ENCODE measurements around the gene ODC1.

The ODC1 gene

DNA sequence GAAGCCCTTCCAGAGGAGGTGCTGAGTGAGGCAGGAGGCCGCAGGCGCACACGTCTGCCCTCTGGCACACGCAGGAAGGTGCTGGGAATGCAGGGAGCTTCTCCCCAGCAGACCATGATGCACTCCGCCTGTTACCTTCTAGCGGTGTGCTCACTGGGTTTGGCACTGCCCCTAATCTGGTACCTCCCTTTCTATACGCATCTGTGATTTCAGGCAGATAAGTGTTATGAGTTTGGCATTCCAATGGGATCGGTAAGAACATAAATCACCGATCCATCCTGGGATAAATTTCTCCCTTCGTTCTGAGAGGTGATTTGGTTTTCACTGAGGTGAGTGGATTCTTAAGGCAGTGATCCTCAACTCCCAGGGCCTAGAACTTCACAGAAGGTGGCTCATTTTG is 34.6 kb downstream of the ODC1 start:
- no peak for DNase-seq

- DNase-seq, result peak; percentile 14 to 28
These were observed 35.7 kb downstream of the ODC1 start for GRCh38 chr2:10412380-10412779.

DNA sequence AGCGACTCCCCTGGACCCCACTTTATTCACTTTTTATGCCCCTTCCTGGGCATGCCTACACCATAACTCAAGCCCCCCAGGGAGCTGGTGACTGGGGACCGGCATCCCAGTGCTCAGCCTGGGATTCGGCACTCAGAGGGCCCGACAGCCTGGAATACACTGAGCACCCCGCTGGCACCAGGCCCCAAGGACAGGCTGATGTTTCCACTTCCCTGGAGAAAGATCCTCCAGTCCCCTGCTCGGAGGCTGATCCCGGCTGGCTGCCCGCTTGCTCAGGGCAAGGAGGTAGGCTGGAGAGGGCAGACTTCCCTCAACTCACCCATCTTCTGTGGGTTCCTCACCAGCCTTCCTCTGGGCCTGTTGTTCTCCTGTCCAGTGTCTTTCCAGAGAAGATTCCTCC is 36.6 kb downstream of the ODC1 start:
- DNase-seq, result no peak

DNA sequence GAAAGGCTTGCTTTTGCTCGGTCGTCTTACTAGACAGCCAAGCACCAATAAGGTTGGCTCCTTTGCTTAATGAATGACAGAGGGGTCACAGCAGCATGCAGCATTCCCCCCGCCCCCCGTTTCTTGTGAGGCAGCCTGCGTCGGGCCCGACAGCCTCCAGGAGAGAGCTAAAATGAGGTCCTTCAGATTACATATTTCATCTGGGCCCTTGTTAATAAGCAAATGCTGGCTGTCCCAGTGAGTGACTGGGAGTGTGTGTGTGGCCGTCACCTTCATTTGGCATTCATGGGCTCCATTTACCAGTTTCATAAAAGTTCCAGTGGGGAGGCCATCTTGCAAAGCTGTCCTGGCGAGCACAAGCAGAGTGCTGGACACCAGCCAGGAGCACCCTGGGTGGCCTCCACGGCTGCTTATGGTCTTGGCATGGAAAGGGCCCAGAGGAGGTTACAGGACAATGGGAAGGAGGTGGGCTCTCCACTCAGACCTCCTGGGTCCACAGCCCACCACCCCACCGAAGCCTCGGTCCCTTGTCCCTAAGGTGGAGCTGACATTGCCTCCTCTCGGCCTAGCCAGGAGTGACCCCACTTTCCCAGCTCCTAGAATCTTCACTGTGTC is 37.2 kb downstream of the ODC1 start:
- no peak for DNase-seq

- no peak for DNase-seq
These were observed 37.9 kb downstream of the ODC1 start for GRCh38 chr2:10410001-10410822.

DNA sequence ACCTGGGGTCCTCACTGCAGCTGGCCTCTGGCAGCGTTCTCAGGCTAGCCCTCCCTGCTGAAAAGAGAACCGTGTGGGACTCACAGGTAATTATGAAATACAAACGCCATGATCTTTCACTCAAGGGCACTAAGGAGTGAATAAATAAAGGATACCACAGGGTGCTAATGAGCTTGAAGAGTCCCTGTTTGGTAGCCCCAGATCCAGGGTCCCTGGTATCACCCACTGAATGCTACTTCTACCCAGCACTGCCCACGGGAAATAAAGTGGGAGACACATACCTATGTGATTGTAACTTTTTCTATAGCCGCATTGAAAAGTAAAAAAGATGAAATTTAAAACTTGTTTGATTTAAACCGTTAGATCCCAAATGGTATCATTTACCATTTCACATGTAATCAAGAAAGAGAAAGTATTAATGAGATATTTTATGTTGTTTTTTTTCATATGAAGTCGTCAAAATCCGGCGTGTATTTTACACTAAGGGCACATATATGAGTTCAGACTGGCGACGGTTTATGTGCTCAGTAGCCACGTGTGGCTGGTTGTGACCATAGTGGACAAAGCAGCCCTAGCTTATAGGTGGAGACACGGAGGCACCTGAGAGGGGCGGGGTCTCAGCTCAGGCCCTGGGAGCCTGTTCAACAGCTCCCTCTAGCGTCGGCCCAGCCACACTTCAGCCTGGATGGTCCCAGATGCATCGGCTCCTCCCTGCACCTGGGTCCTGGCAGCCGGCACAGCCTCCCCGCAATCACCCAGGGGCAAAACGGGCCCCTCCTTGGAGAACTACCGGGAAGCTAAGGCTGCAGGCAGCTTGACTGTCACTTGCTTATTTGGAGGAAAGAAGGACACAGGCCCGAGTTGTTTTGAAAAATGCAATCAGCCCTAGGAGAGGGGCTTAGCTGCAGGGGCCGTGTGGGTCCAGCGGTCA is 39.2 kb downstream of the ODC1 start:
- DNase-seq, result peak; percentile 75 to 77

DNA sequence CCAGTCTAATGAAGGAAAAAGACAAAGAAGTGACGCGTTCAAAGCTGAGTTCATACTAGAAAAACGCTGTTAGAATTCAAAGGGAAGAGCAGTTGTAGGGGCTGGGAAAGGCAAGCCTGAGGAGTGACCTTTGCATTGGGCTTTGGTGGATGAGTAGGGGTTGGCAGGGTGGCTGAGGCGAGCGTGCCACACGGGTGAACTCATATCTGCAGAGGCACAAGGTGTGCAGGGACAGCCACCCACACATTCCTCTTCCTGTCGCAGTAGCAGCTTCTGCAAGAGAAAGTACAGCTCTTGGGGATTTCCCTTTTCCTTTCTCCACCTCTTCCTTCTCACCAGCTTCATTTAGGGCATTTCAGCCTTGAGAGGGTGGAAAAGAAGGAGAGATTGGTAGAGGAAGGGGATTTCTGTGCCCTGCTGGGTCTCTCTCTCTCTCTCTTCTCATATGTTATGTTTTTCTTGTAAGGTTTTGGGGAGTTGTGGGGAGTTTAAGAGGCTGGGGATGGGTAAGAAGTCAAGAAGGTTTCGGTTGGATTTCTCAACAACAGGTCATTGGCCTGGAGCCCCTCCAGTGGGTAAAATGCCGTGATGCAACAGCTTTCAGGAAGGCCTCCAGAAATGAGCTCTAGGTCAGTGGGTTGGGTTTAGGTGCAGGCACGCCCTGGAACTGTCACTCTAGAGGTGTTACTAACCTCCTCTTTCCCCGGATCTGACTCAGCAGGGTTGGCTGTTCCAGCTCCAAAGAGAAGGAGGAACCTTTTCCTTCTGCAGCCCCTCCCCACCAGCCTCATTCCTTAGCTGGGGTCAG is 40.1 kb downstream of the ODC1 start:
- DNase-seq, result no peak

DNA sequence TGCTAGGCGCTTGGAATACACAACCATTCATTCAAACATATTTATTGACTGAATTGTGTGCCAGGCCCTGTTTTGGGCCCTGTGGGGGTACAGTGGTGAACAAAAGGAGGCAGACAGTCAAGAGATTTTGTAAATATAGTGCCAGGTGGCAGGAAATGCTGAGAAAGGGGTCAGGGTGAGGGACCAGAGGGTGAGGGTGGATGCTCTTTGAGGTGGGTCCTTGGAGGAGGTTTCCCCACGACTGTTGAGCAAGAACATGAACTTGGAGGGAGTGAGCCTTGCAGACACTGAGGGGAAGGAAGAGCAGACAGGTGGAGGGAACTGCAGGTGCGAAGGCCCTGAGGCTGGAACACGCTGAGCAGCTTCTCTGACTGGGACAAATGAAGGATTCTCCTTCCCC is 40.7 kb downstream of the ODC1 start:
- DNase-seq, result no peak

GRCh38 chr2:10406491-10407188 is 41.5 kb downstream of the ODC1 start:
- DNase-seq, result no peak

DNA sequence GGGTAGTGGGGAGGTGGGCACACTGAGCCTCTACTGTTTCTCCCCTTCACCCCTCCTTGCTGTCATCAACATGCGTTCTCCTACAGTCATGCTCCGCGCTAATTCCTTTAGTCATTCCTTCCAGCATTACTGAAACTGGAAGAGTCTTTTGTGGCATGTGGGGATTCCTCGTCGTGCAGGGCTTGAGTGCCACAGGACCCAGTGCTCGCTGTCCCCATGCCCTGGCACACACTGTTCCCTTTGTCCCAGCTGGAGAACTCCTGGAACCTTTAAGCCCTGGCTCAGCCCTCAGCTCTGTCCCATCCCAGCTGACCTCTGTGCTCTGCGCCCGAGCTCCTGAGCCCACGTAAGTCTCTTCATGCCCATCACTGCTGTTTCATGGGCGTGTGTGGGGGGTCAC is 42.1 kb downstream of the ODC1 start:
- no peak for DNase-seq

- DNase-seq, result no peak
These were observed 42.7 kb downstream of the ODC1 start for GRCh38 chr2:10405448-10405847.

DNA sequence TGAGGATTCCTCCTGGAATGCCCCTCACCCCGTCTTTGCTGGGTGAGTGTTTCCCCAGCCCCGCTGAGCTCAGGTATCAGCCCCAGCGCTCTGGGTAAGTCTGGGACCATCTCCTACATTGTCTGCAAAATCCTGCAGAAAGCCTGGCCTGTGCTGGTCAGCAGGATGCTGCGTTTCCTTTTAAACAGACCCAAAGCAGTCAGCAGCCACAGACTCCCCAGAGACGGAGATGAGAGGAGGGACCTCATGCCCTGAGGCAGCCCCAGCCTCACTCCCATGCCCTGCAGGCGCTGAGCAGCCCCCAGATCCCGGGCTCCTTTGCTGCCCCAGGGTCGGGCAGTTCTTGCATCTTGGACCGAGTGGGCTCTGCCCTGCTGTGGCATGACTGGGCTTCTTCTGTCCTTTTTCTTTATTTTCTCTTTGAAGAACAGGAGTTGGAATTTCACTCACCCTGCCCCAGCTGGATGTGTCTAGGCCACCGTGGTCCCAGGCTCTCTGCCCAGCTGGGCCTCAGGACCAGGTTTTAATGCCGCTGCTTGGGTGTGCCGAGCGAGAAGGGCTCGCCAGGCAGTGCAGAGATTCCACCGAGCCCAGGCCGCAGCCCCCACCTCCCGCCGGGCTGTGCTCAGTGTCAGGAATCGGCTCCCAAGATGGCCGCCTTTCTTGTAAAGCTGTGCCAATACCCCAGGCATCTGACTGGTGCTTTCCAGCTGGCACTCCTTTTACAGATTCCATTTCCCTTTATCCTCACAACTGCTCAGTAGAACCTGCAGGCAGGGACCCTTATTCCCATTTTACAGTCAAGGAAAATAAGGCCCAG is 43.6 kb downstream of the ODC1 start:
- no peak for DNase-seq

GRCh38 chr2:10402653-10403215 is 45.4 kb downstream of the ODC1 start:
- DNase-seq, result no peak

- no peak for DNase-seq
These were observed 46.0 kb downstream of the ODC1 start for GRCh38 chr2:10402062-10402585.

DNA sequence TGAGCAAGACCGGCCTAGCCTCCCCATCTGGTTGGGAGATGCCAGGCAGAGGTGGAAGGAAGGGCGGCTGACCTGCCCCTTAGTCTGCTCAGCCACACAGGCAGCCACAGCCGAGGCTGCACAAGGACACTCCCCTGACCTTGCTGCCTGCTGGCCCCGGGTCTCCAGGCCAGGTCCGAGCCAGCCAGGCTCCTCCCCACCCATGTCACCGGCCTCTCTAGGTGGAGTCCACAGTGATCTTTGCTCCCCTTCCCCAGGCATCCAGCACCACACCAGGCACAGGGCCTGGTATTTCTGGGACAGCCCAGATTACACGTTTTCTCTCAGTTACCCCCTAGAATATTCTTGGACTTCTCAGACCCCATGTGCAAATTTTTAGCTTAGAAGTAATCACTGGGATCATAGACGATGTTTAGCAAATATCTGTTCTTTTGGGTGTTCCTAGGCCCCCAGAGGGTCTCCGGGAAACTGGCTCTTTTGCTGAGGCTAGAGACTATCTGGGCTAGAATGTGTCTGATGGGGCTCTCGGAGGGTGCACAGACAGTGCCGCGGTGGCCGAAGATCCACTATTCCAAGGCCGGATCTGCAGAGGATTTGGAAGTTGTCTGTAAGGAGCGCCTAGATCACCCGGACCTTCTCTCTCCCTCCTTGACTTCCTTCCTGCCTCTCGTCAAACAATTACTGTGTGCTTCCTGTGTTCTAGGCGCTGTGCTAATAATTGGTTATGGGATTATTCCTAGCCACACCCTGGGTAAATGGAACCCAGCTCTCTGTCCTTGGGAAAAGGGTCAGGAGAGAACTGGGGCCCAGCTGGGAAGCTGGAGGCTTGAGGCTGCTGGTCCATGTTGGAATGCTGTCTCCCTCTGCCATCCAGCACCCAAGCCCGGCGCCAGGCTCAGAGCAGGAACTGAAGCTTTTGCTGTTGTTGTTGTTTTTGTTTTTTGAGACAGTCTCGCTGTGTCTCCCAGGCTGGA is 46.9 kb downstream of the ODC1 start:
- no peak for DNase-seq

DNA sequence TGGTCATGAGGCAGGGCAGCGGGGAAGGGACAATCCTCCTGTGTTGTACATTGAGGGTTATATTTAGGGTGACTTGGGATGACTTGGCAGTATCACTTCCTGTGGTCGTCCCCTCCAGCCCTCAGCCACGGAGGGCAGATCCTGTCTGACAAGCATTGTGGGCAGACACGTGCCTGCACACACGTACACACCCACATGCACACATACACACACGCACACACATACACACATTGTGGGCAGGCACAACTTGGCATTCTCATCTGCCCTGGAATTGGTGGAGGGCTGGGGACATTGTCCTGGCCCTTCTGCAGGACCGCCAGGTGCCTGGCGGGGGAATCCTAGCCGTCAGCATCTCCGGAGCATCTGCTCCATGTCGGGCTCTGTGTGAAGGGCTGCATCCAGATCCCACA is 47.6 kb downstream of the ODC1 start:
- DNase-seq, result no peak

GRCh38 chr2:10400002-10400401 is 48.1 kb downstream of the ODC1 start:
- no peak for DNase-seq

DNA sequence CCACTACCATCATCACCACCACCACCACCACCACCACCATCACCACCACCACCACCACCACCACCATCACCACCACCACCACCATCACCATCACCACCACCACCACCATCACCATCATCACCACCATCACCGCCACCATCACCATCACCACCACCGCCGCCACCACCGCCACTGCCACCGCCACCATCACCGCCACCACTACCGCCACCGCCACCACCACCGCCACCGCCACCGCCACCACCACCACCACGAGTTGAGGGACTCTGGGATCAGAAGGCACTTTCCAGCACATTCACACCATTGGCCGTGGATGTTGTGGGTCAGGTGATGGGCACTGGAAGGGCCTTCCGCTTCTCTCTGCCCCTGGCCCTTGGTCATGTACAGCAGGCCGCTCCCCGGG is 48.8 kb downstream of the ODC1 start:
- DNase-seq, result no peak

DNA sequence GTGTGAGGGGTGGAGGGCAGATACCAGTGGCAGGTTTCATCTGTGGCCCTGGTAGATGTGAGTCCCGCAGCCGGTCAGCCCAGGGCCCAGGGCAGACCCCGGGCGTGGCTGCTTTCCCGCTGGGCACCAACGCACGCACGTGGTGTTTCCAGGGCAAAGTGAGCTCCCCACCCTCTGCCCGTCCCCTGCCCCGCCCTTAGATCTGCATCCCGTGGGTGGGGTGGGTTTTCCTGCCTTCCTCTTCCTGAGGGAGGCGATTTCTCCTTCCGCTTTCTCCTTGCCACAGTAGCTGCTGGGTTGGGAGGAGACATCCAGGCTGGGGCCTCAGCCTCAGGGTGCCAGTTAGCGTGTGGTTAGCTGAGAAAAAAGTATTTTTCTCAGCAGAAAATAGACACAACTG is 49.6 kb downstream of the ODC1 start:
- DNase-seq, result no peak
